BLaER1 treated with 17β-estradiol and CSF1 and Interleukin-3, amounts not matched to agents 10 nM and 100 nM (cell line): ENCODE results near the gene NTM.

ENCODE experiments used
- H3K27ac ChIP-seq, 11 experiments: shearing (Covaris generic); formaldehyde crosslinking; 2 replicates each; pipeline ENCODE4 v1.8.1; 2022
- H3K27me3 ChIP-seq, 11 experiments: shearing (Covaris generic); formaldehyde crosslinking; 2 replicates each; pipeline ENCODE4 v1.8.1; 2022
- H3K36me3 ChIP-seq, 11 experiments: shearing (Covaris generic); formaldehyde crosslinking; 2 replicates each; pipeline ENCODE4 v1.8.1; 2022
- H3K4me1 ChIP-seq, 10 experiments: shearing (Covaris generic); formaldehyde crosslinking; 2 replicates each; pipeline ENCODE4 v1.8.1; 2022
- H3K4me2 ChIP-seq, 11 experiments: shearing (Covaris generic); formaldehyde crosslinking; 2 replicates each; pipeline ENCODE4 v1.8.1; 2022
- H3K4me3 ChIP-seq, 10 experiments: shearing (Covaris generic); formaldehyde crosslinking; 2 replicates each; pipeline ENCODE4 v1.8.1; 2022
- H3K9ac ChIP-seq, 11 experiments: shearing (Covaris generic); formaldehyde crosslinking; 2 replicates each; pipeline ENCODE4 v1.8.1; 2022
- H3K9me3 ChIP-seq, 11 experiments: shearing (Covaris generic); formaldehyde crosslinking; replicated peaks in 1 of 11; 2 replicates each; pipeline ENCODE4 v1.8.1; 2022
- H4K20me1 ChIP-seq, 11 experiments: shearing (Covaris generic); formaldehyde crosslinking; 2 replicates each; pipeline ENCODE4 v1.8.1; 2022
- Cebpa-rat ChIP-seq, 11 experiments: shearing (Covaris generic); IDR thresholded peaks; 2 replicates each; pipeline ENCODE4 v1.8.1; 2022

The NTM gene

GRCh38 chr11:132347156-132348090 lies 977.0 kb downstream of the NTM start:
- Histone ChIP-seq H3K36me3 (no peaks in the 10 kb centered on the region), H3K9ac (no peak overlapping the region), H3K4me2 (no peak overlapping the region), H4K20me1 (no peaks in the 10 kb centered on the region), H3K9me3 (no peaks in the 10 kb centered on the region), H3K27me3 (no peaks in the 10 kb centered on the region), H3K27ac (no peak overlapping the region), H3K4me1 (no peaks in the 10 kb centered on the region; a peak in 1 of 20 replicates), H3K4me3 (no peak overlapping the region)
- TF ChIP-seq Cebpa-rat (IDR thresholded peaks at IDR 0.05): no peak

- no peaks in the 10 kb centered on the region for H3K9me3 ChIP-seq
- H3K4me3 ChIP-seq: no peak overlapping the region
- no peak for TF ChIP-seq Cebpa-rat (IDR thresholded peaks at IDR 0.05)
- no peaks in the 10 kb centered on the region for H4K20me1 ChIP-seq
- H3K4me2 ChIP-seq: no peak overlapping the region
- H3K9ac ChIP-seq: no peak overlapping the region
- no peaks in the 10 kb centered on the region for H3K36me3 ChIP-seq
- H3K27me3 ChIP-seq: no peaks in the 10 kb centered on the region
- H3K4me1 ChIP-seq: no peaks in the 10 kb centered on the region; a peak in 1 of 20 replicates
- no peak overlapping the region for H3K27ac ChIP-seq
Measured at GRCh38 chr11:132349811-132350733, 979.7 kb downstream of the NTM start.

GRCh38 chr11:132351050-132351449 lies 980.6 kb downstream of the NTM start:
- no peaks in the 10 kb centered on the region for H4K20me1 ChIP-seq
- no peak overlapping the region for H3K4me3 ChIP-seq
- no peak for TF ChIP-seq Cebpa-rat (IDR thresholded peaks at IDR 0.05)
- H3K4me2 ChIP-seq: no peak overlapping the region
- H3K27me3 ChIP-seq: no peaks in the 10 kb centered on the region
- no peaks in the 10 kb centered on the region for H3K36me3 ChIP-seq
- H3K9ac ChIP-seq: no peak overlapping the region
- no peaks in the 10 kb centered on the region for H3K9me3 ChIP-seq
- H3K27ac ChIP-seq: no peak overlapping the region
- no peaks in the 10 kb centered on the region; a peak in 1 of 20 replicates for H3K4me1 ChIP-seq

GRCh38 chr11:132352497-132352896 lies 982.1 kb downstream of the NTM start:
- Histone ChIP-seq H3K4me3 (no peak overlapping the region), H3K36me3 (no peaks in the 10 kb centered on the region), H4K20me1 (no peaks in the 10 kb centered on the region), H3K27ac (no peak overlapping the region), H3K4me2 (no peak overlapping the region), H3K27me3 (no peaks in the 10 kb centered on the region), H3K9ac (no peak overlapping the region), H3K4me1 (peaks cover 0 to under 1% (median 0%) of the 10 kb centered on the region in 10 experiments; a peak in 2 of 20 replicates), H3K9me3 (no peaks in the 10 kb centered on the region)
- no peak for TF ChIP-seq Cebpa-rat (IDR thresholded peaks at IDR 0.05)

GRCh38 chr11:132353255-132353654 lies 982.8 kb downstream of the NTM start:
- Histone ChIP-seq H4K20me1 (no peaks in the 10 kb centered on the region), H3K4me3 (no peak overlapping the region), H3K27ac (no peak overlapping the region), H3K4me1 (peaks cover 0 to 8% (median 0%) of the 10 kb centered on the region in 10 experiments; a peak in 4 of 20 replicates), H3K4me2 (no peak overlapping the region), H3K9ac (no peak overlapping the region), H3K36me3 (no peaks in the 10 kb centered on the region), H3K27me3 (no peaks in the 10 kb centered on the region), H3K9me3 (no peaks in the 10 kb centered on the region)
- no peak for TF ChIP-seq Cebpa-rat (IDR thresholded peaks at IDR 0.05)

GRCh38 chr11:132357811-132358572 lies 987.6 kb downstream of the NTM start:
- Histone ChIP-seq H3K4me1 (peaks cover 0 to 15% (median 0%) of the 10 kb centered on the region in 10 experiments; a peak in 5 of 20 replicates), H3K4me3 (no peak overlapping the region), H3K36me3 (no peaks in the 10 kb centered on the region), H3K4me2 (peak overlapping the region in 3 of 11 experiments; percentile 14 to 49 (median 40); a peak in 4 of 22 replicates), H3K27me3 (no peaks in the 10 kb centered on the region), H3K27ac (no peak overlapping the region), H4K20me1 (no peaks in the 10 kb centered on the region), H3K9me3 (no peaks in the 10 kb centered on the region), H3K9ac (no peak overlapping the region)
- no peak for TF ChIP-seq Cebpa-rat (IDR thresholded peaks at IDR 0.05)

- no peak for TF ChIP-seq Cebpa-rat (IDR thresholded peaks at IDR 0.05)
- Histone ChIP-seq H3K36me3 (no peaks in the 10 kb centered on the region), H3K27ac (no peak overlapping the region), H3K4me3 (no peak overlapping the region), H3K4me2 (peak overlapping the region in 2 of 11 experiments; percentile 14 to 49; a peak in 2 of 22 replicates), H3K9ac (no peak overlapping the region), H3K4me1 (peaks cover 0 to 15% (median 0%) of the 10 kb centered on the region in 10 experiments; a peak in 5 of 20 replicates), H3K9me3 (no peaks in the 10 kb centered on the region), H3K27me3 (no peaks in the 10 kb centered on the region), H4K20me1 (no peaks in the 10 kb centered on the region)
Measured at GRCh38 chr11:132358573-132358953, 988.1 kb downstream of the NTM start.

GRCh38 chr11:132361011-132361550 lies 990.7 kb downstream of the NTM start:
- Histone ChIP-seq H3K27me3 (no peaks in the 10 kb centered on the region), H3K4me3 (no peak overlapping the region), H3K4me1 (peaks cover 0 to 15% (median 0%) of the 10 kb centered on the region in 10 experiments; a peak in 5 of 20 replicates), H3K9ac (no peak overlapping the region), H3K36me3 (no peaks in the 10 kb centered on the region), H3K9me3 (no peaks in the 10 kb centered on the region), H3K4me2 (no peak overlapping the region), H4K20me1 (no peaks in the 10 kb centered on the region), H3K27ac (no peak overlapping the region)
- TF ChIP-seq Cebpa-rat (IDR thresholded peaks at IDR 0.05): no peak
